ENCODE results near the gene GRM8.

Gene GRM8

GRCh38 chr7:127146746-127147536, 105.8 kb downstream of the GRM8 start:
- Histone ChIP-seq H3K36me3 (ENCODE audit: control insufficient read depth, insufficient read depth, low read length) (no peaks in the 10 kb centered on the region), H3K4me1 (ENCODE audit: control insufficient read depth, insufficient read depth, low read length) (no peaks in the 10 kb centered on the region), H3K9me3 (ENCODE audit: control insufficient read depth, insufficient read depth, low read length) (no peaks in the 10 kb centered on the region), H3K27ac (ENCODE audit: low read depth, low read length) (no peak overlapping the region), H3K27me3 (ENCODE audit: control insufficient read depth, insufficient read depth, low read length) (no peaks in the 10 kb centered on the region), H3K9ac (ENCODE audit: low read depth, low read length) (no peak overlapping the region), H3K4me3 (ENCODE audit: low read depth, low read length) (no peak overlapping the region)

GRCh38 chr7:127137146-127137545, 115.6 kb downstream of the GRM8 start:
- Histone ChIP-seq H3K27ac (ENCODE audit: low read depth, low read length) (no peak overlapping the region), H3K27me3 (ENCODE audit: control insufficient read depth, insufficient read depth, low read length) (no peaks in the 10 kb centered on the region), H3K9me3 (ENCODE audit: control insufficient read depth, insufficient read depth, low read length) (no peaks in the 10 kb centered on the region)

GRCh38 chr7:127135871-127136485, 116.8 kb downstream of the GRM8 start:
- Histone ChIP-seq H3K9ac (ENCODE audit: low read depth, low read length) (no peak overlapping the region), H3K27ac (ENCODE audit: low read depth, low read length) (no peak overlapping the region), H3K27me3 (ENCODE audit: control insufficient read depth, insufficient read depth, low read length) (no peaks in the 10 kb centered on the region), H3K9me3 (ENCODE audit: control insufficient read depth, insufficient read depth, low read length) (no peaks in the 10 kb centered on the region), H3K4me3 (ENCODE audit: low read depth, low read length) (no peak overlapping the region), H3K36me3 (ENCODE audit: control insufficient read depth, insufficient read depth, low read length) (no peaks in the 10 kb centered on the region), H3K4me1 (ENCODE audit: control insufficient read depth, insufficient read depth, low read length) (no peaks in the 10 kb centered on the region)

More at GRCh38 chr7:127137146-127137545, 115.6 kb downstream of the GRM8 start:
- H3K9ac ChIP-seq (ENCODE audit: low read depth, low read length): no peak overlapping the region
- H3K4me3 ChIP-seq (ENCODE audit: low read depth, low read length): no peak overlapping the region
- H3K4me1 ChIP-seq (ENCODE audit: control insufficient read depth, insufficient read depth, low read length): no peaks in the 10 kb centered on the region
- H3K36me3 ChIP-seq (ENCODE audit: control insufficient read depth, insufficient read depth, low read length): no peaks in the 10 kb centered on the region

- Histone ChIP-seq H3K4me1 (ENCODE audit: control insufficient read depth, insufficient read depth, low read length) (0 out of 2 replicates have a peak, but pooled peaks cover 2% of the 10 kb centered on the region), H3K27me3 (ENCODE audit: control insufficient read depth, insufficient read depth, low read length) (no peaks in the 10 kb centered on the region), H3K4me3 (ENCODE audit: low read depth, low read length) (no peak overlapping the region), H3K36me3 (ENCODE audit: control insufficient read depth, insufficient read depth, low read length) (no peaks in the 10 kb centered on the region), H3K27ac (ENCODE audit: low read depth, low read length) (no peak overlapping the region), H3K9me3 (ENCODE audit: control insufficient read depth, insufficient read depth, low read length) (no peaks in the 10 kb centered on the region), H3K9ac (ENCODE audit: low read depth, low read length) (no peak overlapping the region)
These were observed 129.5 kb downstream of the GRM8 start for GRCh38 chr7:127123220-127123619.

- no peaks in the 10 kb centered on the region for H3K9me3 ChIP-seq (ENCODE audit: control insufficient read depth, insufficient read depth, low read length)
- H3K9ac ChIP-seq (ENCODE audit: low read depth, low read length): no peak overlapping the region
- H3K27me3 ChIP-seq (ENCODE audit: control insufficient read depth, insufficient read depth, low read length): no peaks in the 10 kb centered on the region
- H3K4me3 ChIP-seq (ENCODE audit: low read depth, low read length): no peak overlapping the region
- H3K27ac ChIP-seq (ENCODE audit: low read depth, low read length): no peak overlapping the region
- H3K4me1 ChIP-seq (ENCODE audit: control insufficient read depth, insufficient read depth, low read length): peaks cover 10% of the 10 kb centered on the region; the same call in 1 of the 2 replicates
- H3K36me3 ChIP-seq (ENCODE audit: control insufficient read depth, insufficient read depth, low read length): no peaks in the 10 kb centered on the region
These were observed 133.2 kb downstream of the GRM8 start for GRCh38 chr7:127119517-127119916.

- Histone ChIP-seq H3K27ac (ENCODE audit: low read depth, low read length) (peak overlapping the region; percentile 80), H3K9ac (ENCODE audit: low read depth, low read length) (no peak overlapping the region), H3K4me3 (ENCODE audit: low read depth, low read length) (no peak overlapping the region), H3K4me1 (ENCODE audit: control insufficient read depth, insufficient read depth, low read length) (peaks cover 16% of the 10 kb centered on the region; the same call in 1 of the 2 replicates), H3K9me3 (ENCODE audit: control insufficient read depth, insufficient read depth, low read length) (no peaks in the 10 kb centered on the region), H3K27me3 (ENCODE audit: control insufficient read depth, insufficient read depth, low read length) (no peaks in the 10 kb centered on the region), H3K36me3 (ENCODE audit: control insufficient read depth, insufficient read depth, low read length) (no peaks in the 10 kb centered on the region)
These were observed 137.9 kb downstream of the GRM8 start for GRCh38 chr7:127114742-127115265.

GRCh38 chr7:127107601-127108007, 145.1 kb downstream of the GRM8 start:
- no peaks in the 10 kb centered on the region for H3K4me1 ChIP-seq (ENCODE audit: control insufficient read depth, insufficient read depth, low read length)
- no peak overlapping the region for H3K9ac ChIP-seq (ENCODE audit: low read depth, low read length)
- H3K4me3 ChIP-seq (ENCODE audit: low read depth, low read length): no peak overlapping the region
- no peak overlapping the region for H3K27ac ChIP-seq (ENCODE audit: low read depth, low read length)
- H3K36me3 ChIP-seq (ENCODE audit: control insufficient read depth, insufficient read depth, low read length): no peaks in the 10 kb centered on the region
- no peaks in the 10 kb centered on the region for H3K9me3 ChIP-seq (ENCODE audit: control insufficient read depth, insufficient read depth, low read length)
- H3K27me3 ChIP-seq (ENCODE audit: control insufficient read depth, insufficient read depth, low read length): no peaks in the 10 kb centered on the region

- H3K9me3 ChIP-seq (ENCODE audit: control insufficient read depth, insufficient read depth, low read length): no peaks in the 10 kb centered on the region
- no peaks in the 10 kb centered on the region for H3K4me1 ChIP-seq (ENCODE audit: control insufficient read depth, insufficient read depth, low read length)
- H3K4me3 ChIP-seq (ENCODE audit: low read depth, low read length): no peak overlapping the region
- no peak overlapping the region for H3K27ac ChIP-seq (ENCODE audit: low read depth, low read length)
- no peaks in the 10 kb centered on the region for H3K27me3 ChIP-seq (ENCODE audit: control insufficient read depth, insufficient read depth, low read length)
- H3K36me3 ChIP-seq (ENCODE audit: control insufficient read depth, insufficient read depth, low read length): no peaks in the 10 kb centered on the region
- no peak overlapping the region for H3K9ac ChIP-seq (ENCODE audit: low read depth, low read length)
These were observed 159.4 kb downstream of the GRM8 start for GRCh38 chr7:127093340-127093739.

GRCh38 chr7:127091620-127092019, 161.1 kb downstream of the GRM8 start:
- Histone ChIP-seq H3K4me3 (ENCODE audit: low read depth, low read length) (no peak overlapping the region), H3K27ac (ENCODE audit: low read depth, low read length) (no peak overlapping the region), H3K4me1 (ENCODE audit: control insufficient read depth, insufficient read depth, low read length) (no peaks in the 10 kb centered on the region), H3K36me3 (ENCODE audit: control insufficient read depth, insufficient read depth, low read length) (no peaks in the 10 kb centered on the region), H3K9ac (ENCODE audit: low read depth, low read length) (no peak overlapping the region), H3K27me3 (ENCODE audit: control insufficient read depth, insufficient read depth, low read length) (no peaks in the 10 kb centered on the region), H3K9me3 (ENCODE audit: control insufficient read depth, insufficient read depth, low read length) (no peaks in the 10 kb centered on the region)

- Histone ChIP-seq H3K27ac (ENCODE audit: low read depth, low read length) (no peak overlapping the region), H3K9ac (ENCODE audit: low read depth, low read length) (no peak overlapping the region), H3K9me3 (ENCODE audit: control insufficient read depth, insufficient read depth, low read length) (no peaks in the 10 kb centered on the region), H3K4me1 (ENCODE audit: control insufficient read depth, insufficient read depth, low read length) (no peaks in the 10 kb centered on the region), H3K27me3 (ENCODE audit: control insufficient read depth, insufficient read depth, low read length) (no peaks in the 10 kb centered on the region), H3K4me3 (ENCODE audit: low read depth, low read length) (no peak overlapping the region), H3K36me3 (ENCODE audit: control insufficient read depth, insufficient read depth, low read length) (no peaks in the 10 kb centered on the region)
These were observed 163.6 kb downstream of the GRM8 start for GRCh38 chr7:127089146-127089545.

GRCh38 chr7:127081539-127081938, 171.2 kb downstream of the GRM8 start:
- Histone ChIP-seq H3K27me3 (ENCODE audit: control insufficient read depth, insufficient read depth, low read length) (no peaks in the 10 kb centered on the region), H3K4me1 (ENCODE audit: control insufficient read depth, insufficient read depth, low read length) (no peaks in the 10 kb centered on the region), H3K9ac (ENCODE audit: low read depth, low read length) (no peak overlapping the region), H3K4me3 (ENCODE audit: low read depth, low read length) (no peak overlapping the region), H3K9me3 (ENCODE audit: control insufficient read depth, insufficient read depth, low read length) (no peaks in the 10 kb centered on the region), H3K36me3 (ENCODE audit: control insufficient read depth, insufficient read depth, low read length) (no peaks in the 10 kb centered on the region), H3K27ac (ENCODE audit: low read depth, low read length) (no peak overlapping the region)

Measured in HUES48 (cell line).